Measurements from ENCODE around the gene CD47.

The CD47 gene

DNA sequence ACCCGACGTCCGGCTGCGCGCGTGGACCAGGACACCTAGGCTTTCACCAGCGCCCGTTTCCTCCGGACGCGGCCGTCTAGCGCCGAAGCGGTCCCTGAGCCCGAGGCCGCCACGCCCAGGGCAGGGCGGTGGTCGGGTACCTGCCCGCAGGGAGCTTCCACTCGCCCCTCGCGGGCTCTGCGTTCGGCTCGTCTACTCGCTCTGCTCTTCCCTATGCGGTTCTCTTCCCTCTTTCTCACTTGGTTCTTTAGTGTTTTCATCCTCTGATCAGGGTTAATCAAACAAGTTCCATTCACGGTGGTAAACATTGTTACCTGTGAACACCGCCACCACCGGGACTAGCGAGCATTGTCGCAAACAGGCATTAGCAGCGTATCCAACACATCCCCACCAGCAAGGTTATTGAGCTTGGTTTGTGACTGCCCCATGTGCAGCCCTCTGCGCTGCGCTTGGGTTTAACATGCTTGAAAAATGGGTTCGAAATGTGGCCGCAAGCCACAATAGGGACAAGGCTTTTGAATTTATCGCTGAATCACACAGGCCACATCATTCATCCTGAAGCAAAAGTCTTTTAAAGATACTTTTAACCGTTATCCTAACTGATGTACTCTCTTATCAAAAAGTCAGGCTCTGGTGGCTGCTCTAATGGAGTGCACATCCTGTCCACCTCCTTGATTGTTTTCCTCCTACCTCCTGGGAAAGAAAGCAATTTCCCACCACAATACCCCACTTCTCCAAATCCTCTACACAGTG lies 843 bp upstream of the CD47 start:
- DNase-seq (ENCODE audit: low read depth) = no peak

- peak; percentile 20 for DNase-seq (ENCODE audit: low read depth)
Measured at GRCh38 chr3:108090049-108090700, 656 bp downstream of the CD47 start.

GRCh38 chr3:108089579-108089978 lies 1.3 kb downstream of the CD47 start:
- DNase-seq (ENCODE audit: low read depth) = no peak

DNA sequence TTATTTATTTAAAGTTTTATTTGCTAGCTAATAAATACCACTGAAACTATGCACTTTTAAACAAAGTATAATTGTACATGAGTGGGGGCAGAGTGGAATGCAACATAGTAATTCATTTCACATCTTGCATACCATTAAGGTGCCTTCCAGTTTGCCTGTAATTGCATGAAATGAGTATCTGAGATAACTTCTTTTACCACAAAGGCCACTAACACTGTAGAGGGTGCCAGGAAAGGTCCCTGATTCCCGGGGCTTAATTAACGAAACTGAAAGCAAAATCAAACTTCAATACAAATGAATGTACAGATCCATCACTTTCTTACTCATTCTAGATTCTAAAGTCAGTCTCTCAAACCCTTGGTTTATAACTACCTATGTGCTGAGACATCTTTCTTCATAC lies 2.1 kb downstream of the CD47 start:
- no peak for DNase-seq (ENCODE audit: low read depth)

DNA sequence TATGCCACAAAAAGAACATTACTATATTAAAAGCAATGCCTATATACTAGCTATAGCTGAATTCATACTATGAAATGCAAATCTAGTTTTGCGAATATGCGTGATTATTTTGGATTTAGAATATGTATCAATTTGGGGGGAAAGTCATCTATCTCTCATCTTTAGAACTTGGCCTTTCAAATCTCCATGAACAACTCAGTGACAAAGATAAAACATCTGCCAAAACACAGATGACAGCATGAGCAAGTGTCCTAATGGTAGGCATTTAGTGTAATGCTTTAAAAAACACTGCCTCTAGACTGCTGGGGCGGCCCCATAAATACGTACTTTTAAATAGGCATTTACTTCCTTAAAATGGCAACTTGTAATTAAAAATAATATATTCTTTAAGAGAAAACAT lies 2.7 kb downstream of the CD47 start:
- DNase-seq (ENCODE audit: low read depth) = no peak

GRCh38 chr3:108086653-108087052 lies 4.2 kb downstream of the CD47 start:
- DNase-seq (ENCODE audit: low read depth) = no peak

- no peak for DNase-seq (ENCODE audit: low read depth)
Measured at GRCh38 chr3:108085810-108086350, 5.0 kb downstream of the CD47 start.

GRCh38 chr3:108085370-108085769 lies 5.5 kb downstream of the CD47 start:
- DNase-seq (ENCODE audit: low read depth) = no peak

DNA sequence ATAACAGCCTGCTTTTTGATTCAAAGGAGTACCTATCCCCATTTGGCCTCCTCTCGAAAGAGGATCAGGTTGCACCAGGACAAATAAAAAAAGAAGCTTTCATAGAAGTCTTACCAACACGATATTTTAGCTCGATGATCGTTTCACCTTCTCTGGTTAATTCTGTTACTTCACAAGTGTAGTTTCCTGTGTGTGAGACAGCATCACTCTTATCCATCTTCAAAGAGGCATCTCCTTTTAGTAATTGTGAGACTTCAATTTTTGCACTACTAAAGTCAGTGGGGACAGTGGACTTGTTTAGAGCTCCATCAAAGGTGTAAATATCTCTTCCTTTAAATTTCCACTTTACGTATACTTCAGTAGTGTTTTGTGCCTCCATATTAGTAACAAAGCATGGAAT lies 11.0 kb downstream of the CD47 start:
- DNase-seq (ENCODE audit: low read depth) = no peak

DNA sequence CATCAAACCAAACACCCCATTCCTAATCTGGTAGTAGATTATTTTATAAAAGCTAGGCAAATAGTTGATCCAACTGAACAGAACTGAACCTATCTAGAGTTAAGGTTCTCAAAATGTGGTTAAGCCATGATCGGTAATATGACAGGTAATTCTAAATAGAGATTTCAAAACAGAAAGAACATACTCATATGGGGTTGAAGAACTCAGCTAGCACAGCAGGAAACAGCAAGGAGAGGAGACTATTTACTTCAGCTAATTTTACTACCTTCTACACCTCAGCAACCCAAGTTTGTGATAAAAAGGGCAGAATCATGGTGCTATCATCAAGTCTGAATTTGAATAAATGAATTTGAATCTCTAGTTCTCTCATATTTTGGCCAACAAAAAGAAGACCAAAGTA lies 11.8 kb downstream of the CD47 start:
- DNase-seq (ENCODE audit: low read depth) = no peak

- no peak for DNase-seq (ENCODE audit: low read depth)
Measured at GRCh38 chr3:108076564-108076963, 14.3 kb downstream of the CD47 start.

- DNase-seq (ENCODE audit: low read depth) = no peak
Measured at GRCh38 chr3:108073764-108074431, 16.9 kb downstream of the CD47 start.

GRCh38 chr3:108071368-108071767 lies 19.5 kb downstream of the CD47 start:
- no peak for DNase-seq (ENCODE audit: low read depth)

GRCh38 chr3:108070356-108070755 lies 20.5 kb downstream of the CD47 start:
- DNase-seq (ENCODE audit: low read depth) = no peak

GRCh38 chr3:108067768-108068167 lies 23.1 kb downstream of the CD47 start:
- no peak for DNase-seq (ENCODE audit: low read depth)

DNA sequence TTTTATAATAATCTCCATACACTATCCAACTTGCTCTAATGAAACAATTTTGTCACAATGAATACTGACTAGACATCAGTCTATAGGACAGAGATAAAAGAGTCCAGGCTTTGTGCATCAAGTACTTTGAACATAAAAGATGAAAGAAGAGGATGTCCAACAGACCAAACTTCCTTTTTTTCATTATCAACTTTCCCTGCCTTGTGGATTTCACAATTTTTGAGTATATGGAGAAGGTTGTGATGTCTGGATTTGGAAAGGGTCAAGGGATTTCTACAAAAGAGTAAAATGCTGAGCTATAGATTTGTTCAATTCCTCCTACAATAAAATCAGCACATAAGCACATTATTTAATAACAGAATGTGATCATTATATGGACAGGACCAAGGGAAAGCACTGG lies 25.7 kb downstream of the CD47 start:
- no peak for DNase-seq (ENCODE audit: low read depth)

- no peak for DNase-seq (ENCODE audit: low read depth)
Measured at GRCh38 chr3:108064293-108064887, 26.4 kb downstream of the CD47 start.

DNA sequence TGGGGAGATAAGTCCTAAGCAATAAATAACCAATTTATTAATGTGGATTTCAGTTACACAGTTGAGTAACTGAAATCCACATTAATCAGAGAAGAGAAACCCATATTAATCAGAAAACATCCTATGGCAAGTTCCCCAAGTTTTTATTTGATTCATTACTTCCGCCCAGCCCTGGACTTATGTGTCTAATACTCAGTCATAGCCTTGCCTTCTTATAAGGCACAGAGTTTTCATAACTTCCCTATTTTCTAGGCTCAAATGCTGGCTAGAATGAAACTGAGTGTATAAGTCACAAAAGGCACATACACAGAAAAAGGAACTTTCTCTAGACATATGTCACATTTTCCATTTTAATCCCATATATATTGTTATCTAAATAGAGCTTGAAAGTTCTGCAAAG lies 28.8 kb downstream of the CD47 start:
- no peak for DNase-seq (ENCODE audit: low read depth)

- no peak for DNase-seq (ENCODE audit: low read depth)
Measured at GRCh38 chr3:108060331-108060730, 30.5 kb downstream of the CD47 start.

- DNase-seq (ENCODE audit: low read depth) = no peak
Measured at GRCh38 chr3:108055931-108056330, 34.9 kb downstream of the CD47 start.

DNA sequence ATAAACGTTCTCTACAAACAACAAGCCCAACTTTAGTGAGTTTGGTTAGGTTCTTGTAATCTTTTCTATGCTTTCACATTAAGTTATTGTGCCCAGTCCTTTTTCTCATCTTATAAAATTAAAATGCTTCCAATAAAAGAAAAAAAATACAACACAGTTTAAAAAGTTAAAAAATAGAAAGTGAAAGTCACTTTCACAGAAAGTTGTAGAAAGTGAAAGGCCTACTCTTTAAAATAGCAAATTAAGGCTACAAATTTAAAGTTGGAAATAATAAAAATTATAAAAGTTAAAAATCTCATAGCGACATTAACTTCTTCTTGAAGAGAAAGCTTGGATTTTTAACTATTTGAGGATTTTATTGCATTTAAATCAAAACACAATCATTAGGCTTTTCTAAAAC lies 35.9 kb downstream of the CD47 start:
- no peak for DNase-seq (ENCODE audit: low read depth)

DNA sequence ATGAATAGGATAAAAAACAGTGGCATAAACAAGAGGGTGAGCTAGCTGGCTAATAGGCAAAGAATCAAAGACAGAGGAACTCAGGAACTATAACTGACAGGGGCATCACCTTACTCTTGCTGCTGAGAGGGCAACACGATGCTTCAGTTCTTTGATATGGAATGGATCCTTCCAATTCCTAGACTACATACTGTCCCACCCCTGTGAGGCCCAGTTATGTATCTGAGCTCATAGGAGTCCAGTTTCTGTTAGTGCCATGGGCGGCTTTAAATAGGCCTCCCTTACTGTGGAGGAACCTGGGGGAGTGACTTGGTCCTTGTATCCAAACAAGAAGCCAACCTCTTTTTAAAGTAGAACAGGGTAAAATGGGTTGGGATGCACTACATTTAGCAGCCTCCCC lies 37.3 kb downstream of the CD47 start:
- DNase-seq (ENCODE audit: low read depth) = no peak

DNA sequence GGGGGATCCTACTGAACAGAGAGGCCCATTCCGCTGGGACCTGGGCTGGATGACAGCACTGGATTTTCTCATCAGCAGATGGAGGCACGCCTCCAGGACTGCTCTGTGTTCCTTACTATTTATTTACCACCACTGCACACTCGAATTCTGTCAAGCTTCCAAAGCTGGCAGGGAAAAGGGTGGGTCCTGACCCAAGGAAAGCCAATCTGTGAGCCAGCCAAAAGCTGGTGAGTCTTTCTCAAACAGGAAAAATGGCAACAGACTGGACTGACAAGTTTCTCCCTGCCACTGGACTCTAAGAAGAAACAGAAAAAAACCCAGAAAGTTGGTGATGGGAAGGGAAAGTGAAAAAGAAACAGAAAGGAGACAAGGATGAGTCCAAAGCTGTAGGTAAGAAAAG lies 37.8 kb downstream of the CD47 start:
- DNase-seq (ENCODE audit: low read depth) = no peak

All from stimulated activated CD8-positive, alpha-beta memory T cell treated with anti-CD3 and anti-CD28 coated beads, Interleukin-15, amount 100 ng/mL, for 1 hour (primary cell).